ENCODE data around the gene FNDC3B. TPM values are rescaled to one million over a fixed set of nuclear protein-coding genes. Genes with fewer than 3 reads are reported as not detected.
A peak's percentile ranks its signal among the peaks of the same experiment; 100 is the strongest.

The FNDC3B gene
- total RNA-seq, 1 donor from 2014 or later: 68.5 TPM

- TF ChIP-seq CTCF (IDR thresholded peaks at IDR 0.05) (no peak), POLR2AphosphoS5 (IDR thresholded peaks at IDR 0.05; ENCODE audit: insufficient read depth in 1 of 2, low read depth in 1 of 2) (no peak), POLR2A (IDR thresholded peaks at IDR 0.05) (no peak)
- no peak for DNase-seq (ENCODE audit: extremely low spot score in 2 of 2)
- Histone ChIP-seq H3K4me1 (peaks cover 76% of the 10 kb centered on the region), H3K9me3 (no peaks in the 10 kb centered on the region), H3K36me3 (no peaks in the 10 kb centered on the region), H3K27me3 (no peaks in the 10 kb centered on the region), H3K27ac (peak overlapping the region; percentile 17), H3K4me3 (no peak overlapping the region)
- intact Hi-C loops (cut with DNase I): no loop called here
These were observed 26.1 kb downstream of the FNDC3B start for GRCh38 chr3:172065527-172065926.

- Histone ChIP-seq H3K36me3 (no peaks in the 10 kb centered on the region), H3K4me3 (no peak overlapping the region), H3K4me1 (peaks cover 73% of the 10 kb centered on the region), H3K27ac (peak overlapping the region; percentile 2), H3K27me3 (no peaks in the 10 kb centered on the region), H3K9me3 (no peaks in the 10 kb centered on the region)
- no peak for TF ChIP-seq POLR2A (IDR thresholded peaks at IDR 0.05)
- TF ChIP-seq POLR2AphosphoS5 (IDR thresholded peaks at IDR 0.05; ENCODE audit: insufficient read depth in 1 of 2, low read depth in 1 of 2): no peak
- no peak for TF ChIP-seq CTCF (IDR thresholded peaks at IDR 0.05)
- intact Hi-C loops (cut with DNase I): no loop called here
- no peak for DNase-seq (ENCODE audit: extremely low spot score in 2 of 2)
These were observed 26.8 kb downstream of the FNDC3B start for GRCh38 chr3:172065967-172066762.

GRCh38 chr3:172066880-172067796 lies 27.8 kb downstream of the FNDC3B start:
- Histone ChIP-seq H3K9me3 (no peaks in the 10 kb centered on the region), H3K4me1 (peaks cover 63% of the 10 kb centered on the region), H3K4me3 (no peak overlapping the region), H3K27ac (no peak overlapping the region), H3K36me3 (no peaks in the 10 kb centered on the region), H3K27me3 (no peaks in the 10 kb centered on the region)
- no peak for TF ChIP-seq POLR2A (IDR thresholded peaks at IDR 0.05)
- no peak for TF ChIP-seq CTCF (IDR thresholded peaks at IDR 0.05)
- TF ChIP-seq POLR2AphosphoS5 (IDR thresholded peaks at IDR 0.05; ENCODE audit: insufficient read depth in 1 of 2, low read depth in 1 of 2): no peak
- DNase-seq (ENCODE audit: extremely low spot score in 2 of 2): no peak
- intact Hi-C loops (cut with DNase I): no loop called here

GRCh38 chr3:172067837-172068440 lies 28.6 kb downstream of the FNDC3B start:
- Histone ChIP-seq H3K27ac (no peak overlapping the region), H3K36me3 (no peaks in the 10 kb centered on the region), H3K27me3 (no peaks in the 10 kb centered on the region), H3K9me3 (no peaks in the 10 kb centered on the region), H3K4me1 (peaks cover 59% of the 10 kb centered on the region), H3K4me3 (no peak overlapping the region)
- no peak for DNase-seq (ENCODE audit: extremely low spot score in 2 of 2)
- no peak for TF ChIP-seq POLR2AphosphoS5 (IDR thresholded peaks at IDR 0.05; ENCODE audit: insufficient read depth in 1 of 2, low read depth in 1 of 2)
- TF ChIP-seq CTCF (IDR thresholded peaks at IDR 0.05): no peak
- intact Hi-C loops (cut with DNase I): no loop called here

Data from vagina (tissue), 2 donors.